Fibroblast of pulmonary artery (primary cell): ENCODE results near the gene MIDN.

ENCODE experiments used
- DNase-seq: peaks from one replicate; pipeline ENCODE4 v3.0.0-alpha.2; 2010; ENCODE audit warnings: low read depth
- H3K4me3 ChIP-seq: replicated peaks from 2 replicates; pipeline ENCODE4 v1.5.1; 2011; ENCODE audit warnings: low read depth, mild to moderate bottlenecking, control low read depth, low read length, moderate library complexity
- TF ChIP-seq, protein P1 (sequence below): IDR thresholded peaks from 2 replicates; pipeline ENCODE4 v1.5.1; 2011; ENCODE audit warnings: mild to moderate bottlenecking, control low read depth, low read length, inconsistent platforms; ENCODE audit errors: missing control alignments

Gene MIDN

DNA sequence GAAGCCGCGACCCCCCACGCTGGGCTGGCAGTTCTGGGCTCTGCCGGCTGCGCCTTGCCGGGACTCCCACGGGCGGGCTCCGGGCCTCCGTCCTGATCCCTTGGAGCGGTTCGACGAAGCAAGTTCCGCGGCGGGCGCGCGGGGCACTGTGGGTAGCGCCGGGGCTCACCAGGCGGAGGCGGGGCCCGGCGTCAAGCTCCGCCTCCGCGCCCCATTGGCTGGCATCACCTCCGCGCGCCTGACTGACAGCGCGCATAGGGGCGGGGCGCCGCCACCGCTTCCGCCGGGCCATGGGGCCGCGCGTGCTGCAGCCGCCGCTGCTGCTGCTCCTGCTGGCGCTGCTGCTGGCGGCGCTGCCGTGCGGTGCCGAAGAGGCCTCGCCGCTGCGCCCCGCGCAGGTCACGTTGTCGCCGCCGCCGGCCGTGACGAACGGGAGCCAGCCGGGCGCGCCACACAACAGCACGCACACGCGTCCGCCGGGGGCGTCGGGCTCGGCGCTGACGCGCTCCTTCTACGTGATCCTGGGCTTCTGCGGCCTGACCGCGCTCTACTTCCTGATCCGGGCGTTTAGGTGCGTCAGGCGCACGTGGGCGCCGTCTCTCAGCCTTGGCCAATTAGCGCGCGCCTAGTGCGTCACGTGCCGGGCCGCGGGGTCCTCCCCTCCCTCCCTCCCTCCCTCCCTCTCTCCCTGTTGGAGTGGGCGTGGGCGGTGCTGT lies 27.0 kb downstream of the MIDN start, which contains the start of gene FAM174C:
FAM174C (plus strand) TSS at position 271 of the 716 bp plus-strand sequence; CDS start at position 291, 20 bp downstream.
- TF ChIP-seq, protein P1, sequence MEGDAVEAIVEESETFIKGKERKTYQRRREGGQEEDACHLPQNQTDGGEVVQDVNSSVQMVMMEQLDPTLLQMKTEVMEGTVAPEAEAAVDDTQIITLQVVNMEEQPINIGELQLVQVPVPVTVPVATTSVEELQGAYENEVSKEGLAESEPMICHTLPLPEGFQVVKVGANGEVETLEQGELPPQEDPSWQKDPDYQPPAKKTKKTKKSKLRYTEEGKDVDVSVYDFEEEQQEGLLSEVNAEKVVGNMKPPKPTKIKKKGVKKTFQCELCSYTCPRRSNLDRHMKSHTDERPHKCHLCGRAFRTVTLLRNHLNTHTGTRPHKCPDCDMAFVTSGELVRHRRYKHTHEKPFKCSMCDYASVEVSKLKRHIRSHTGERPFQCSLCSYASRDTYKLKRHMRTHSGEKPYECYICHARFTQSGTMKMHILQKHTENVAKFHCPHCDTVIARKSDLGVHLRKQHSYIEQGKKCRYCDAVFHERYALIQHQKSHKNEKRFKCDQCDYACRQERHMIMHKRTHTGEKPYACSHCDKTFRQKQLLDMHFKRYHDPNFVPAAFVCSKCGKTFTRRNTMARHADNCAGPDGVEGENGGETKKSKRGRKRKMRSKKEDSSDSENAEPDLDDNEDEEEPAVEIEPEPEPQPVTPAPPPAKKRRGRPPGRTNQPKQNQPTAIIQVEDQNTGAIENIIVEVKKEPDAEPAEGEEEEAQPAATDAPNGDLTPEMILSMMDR: no peak
- peak within 1 kb of the TSS; percentile 68 for H3K4me3 ChIP-seq
- peak; percentile 98 for DNase-seq

DNA sequence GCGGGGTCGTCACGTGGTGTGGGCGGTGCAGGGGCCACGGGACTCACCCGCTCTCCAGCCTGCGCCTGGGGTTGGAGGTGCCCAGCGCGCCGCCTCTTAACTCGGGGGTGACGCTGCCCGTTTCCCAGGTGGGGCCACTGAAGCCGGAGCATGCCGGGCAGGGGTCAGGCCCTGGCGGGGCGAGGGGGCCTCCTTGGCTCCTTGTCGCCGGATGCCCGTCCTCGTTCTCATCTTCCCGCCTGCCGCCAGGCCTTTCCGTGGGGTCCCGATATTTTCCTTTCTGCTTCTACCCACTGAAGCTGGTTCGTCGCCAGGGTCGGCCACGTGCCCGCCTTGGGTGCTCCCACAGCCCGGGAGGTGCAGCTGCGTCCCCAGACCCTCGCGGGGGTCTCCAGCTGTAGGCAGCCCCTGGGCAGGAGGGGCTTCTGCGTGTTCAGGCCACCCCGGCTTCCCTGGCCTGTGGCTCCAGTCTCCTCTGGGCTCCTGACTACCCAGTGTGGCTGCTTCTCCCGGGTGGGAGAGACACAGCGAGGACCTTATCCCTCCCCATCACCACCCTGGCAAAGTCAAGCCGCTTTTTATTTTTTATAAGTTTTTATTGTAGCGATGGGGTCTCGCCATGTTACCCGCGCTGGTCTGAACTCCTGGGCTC lies 27.7 kb downstream of the MIDN start:
- TF ChIP-seq, protein P1: no peak
- DNase-seq: no peak
- peak overlapping the region; percentile 68 for H3K4me3 ChIP-seq

DNA sequence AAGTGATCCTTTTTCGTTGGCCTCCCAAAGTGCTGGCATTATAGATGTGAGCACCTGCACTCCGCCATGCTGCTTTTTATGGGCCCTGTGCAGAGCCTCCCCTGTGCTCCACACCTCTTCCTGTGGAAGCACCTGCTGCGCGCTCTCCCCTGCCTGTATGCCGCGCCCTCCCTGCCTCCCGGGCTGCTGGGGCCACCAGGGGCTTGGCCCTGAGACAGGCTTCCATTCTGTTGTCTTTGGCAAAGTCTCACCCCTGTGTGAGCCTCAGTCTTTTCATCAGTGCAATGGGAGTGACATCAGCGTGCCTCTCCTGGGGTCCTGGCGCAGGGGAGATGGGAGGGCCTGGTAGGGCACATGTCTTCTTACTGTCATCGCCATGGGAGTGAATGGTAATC lies 28.2 kb downstream of the MIDN start:
- TF ChIP-seq, protein P1: no peak
- peak overlapping the region; percentile 68 for H3K4me3 ChIP-seq
- no peak for DNase-seq

DNA sequence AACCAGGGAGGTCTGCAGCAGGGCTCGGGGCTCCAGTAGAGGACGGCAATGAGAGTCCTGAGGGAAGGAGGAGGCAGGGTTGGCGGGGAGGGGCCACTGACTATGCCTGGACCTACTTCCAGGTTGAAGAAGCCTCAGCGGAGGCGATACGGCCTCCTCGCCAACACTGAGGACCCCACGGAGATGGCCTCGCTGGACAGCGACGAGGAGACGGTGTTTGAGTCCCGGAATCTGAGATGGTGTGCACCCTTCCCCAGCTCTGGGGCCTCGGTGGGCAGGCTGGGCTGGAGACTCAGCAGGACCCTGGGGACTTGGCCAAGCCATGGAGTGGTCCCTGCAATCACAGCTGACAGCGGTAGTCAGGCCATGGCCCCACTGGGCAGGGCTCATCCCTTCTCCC lies 28.7 kb downstream of the MIDN start:
- TF ChIP-seq, protein P1: no peak
- no peak overlapping the region for H3K4me3 ChIP-seq
- DNase-seq: no peak

DNA sequence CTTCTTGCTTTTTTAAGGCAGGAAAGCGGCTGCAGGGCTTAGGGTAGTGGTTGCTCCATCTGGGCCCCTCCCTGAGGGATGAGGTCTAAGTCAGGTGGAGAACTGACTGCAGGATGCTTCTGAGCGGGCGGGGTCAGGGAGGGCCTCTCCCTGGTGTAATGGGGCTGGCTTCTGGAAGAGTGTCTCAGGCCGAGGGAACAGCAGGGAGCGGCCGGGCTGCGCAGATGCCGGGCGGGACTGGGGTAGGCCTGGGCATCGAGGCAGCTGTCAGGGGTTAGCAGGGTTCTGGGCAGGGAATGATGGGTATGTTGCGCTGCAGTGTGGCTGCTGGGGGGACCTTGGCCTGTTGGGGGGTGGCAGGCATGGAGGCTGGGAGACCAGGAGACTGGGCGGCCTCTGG lies 29.7 kb downstream of the MIDN start:
- H3K4me3 ChIP-seq: no peak overlapping the region
- TF ChIP-seq, protein P1: no peak
- no peak for DNase-seq

DNA sequence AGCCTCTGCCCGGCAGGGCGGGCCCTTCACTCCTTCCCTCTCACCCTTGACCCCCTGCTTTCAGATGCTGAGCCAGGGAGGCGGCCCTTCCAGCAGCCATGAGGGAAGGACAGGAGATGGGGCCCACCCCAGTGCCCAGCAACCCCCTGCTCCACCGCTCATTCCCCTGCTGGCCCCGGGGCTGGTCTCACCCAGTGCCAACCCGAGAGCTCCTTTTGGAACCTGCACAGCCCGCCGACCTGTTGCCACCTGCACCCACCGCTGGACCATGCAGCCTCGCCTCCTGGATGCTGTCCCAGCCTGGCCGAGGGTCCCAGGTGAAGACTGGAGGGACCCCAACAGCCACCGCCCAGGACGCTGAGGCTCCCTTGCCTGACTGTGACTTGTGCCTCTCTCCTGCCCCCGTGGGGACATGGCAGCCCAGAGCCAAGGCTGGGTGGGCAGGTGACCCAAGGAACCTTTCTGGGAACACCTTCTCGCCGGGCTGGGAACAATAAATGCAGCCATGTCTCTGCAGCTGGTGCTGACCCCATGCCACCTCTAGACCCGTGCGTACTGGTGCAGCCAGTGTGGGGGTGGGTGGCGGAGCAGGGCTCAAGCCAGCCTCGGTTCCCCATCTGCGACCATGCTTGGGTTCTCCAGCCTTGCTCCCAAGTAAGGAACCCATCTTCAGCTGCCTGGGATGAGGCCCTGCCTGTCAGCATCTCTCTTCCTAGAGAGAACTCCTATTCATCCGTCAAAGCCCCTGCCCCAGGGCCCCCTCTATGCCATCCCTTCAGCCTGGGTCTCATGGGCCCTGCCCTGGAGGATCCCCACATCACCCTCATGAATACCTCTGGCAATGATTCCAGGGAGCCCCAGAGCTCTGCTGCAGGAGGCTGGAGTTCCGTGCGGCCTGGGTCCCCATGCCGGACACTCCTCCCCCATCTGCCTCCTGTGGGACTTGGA lies 30.6 kb downstream of the MIDN start:
- no peak for DNase-seq
- TF ChIP-seq, protein P1: no peak
- H3K4me3 ChIP-seq: no peak overlapping the region
